AG04450 (cell line): Measurements from ENCODE around the gene AGO4. TPM values are rescaled to one million over a fixed set of nuclear protein-coding genes. Genes with fewer than 3 reads are reported as not detected.

Source experiments
- CTCF ChIA-PET: fragments of 300-600, 350-600 bp; formaldehyde crosslinking; extraction: SDS; loops from one replicate; lab custom pipeline; 2022; ENCODE audit warnings: antibody characterized with exemption, inconsistent platforms; lab: Charles Lee
- POLR2A ChIA-PET: fragments of 350-600 bp; formaldehyde crosslinking; extraction: SDS; loops from one replicate; lab custom pipeline; 2021; ENCODE audit warnings: antibody characterized with exemption, inconsistent platforms; lab: Yijun Ruan, JAX
- DNase-seq: peaks from one replicate; pipeline ENCODE4 v3.0.0-alpha.2; 2011; ENCODE audit warnings: low read depth, low spot score
- H3K27ac ChIP-seq: one replicate; pipeline ENCODE4 v1.5.1; 2012; ENCODE audit warnings: low read depth, low read length, control low read depth
- H3K27me3 ChIP-seq: one replicate; pipeline ENCODE4 v1.6.0; 2012; ENCODE audit warnings: low read length; ENCODE audit not compliant: control insufficient read depth, insufficient read depth
- H3K4me3 ChIP-seq: 2 replicates; pipeline ENCODE4 v1.5.1; 2011; ENCODE audit warnings: mild to moderate bottlenecking, low read depth, low read length, control low read depth
- H3K9me3 ChIP-seq: 2 replicates; pipeline ENCODE4 v1.5.1; 2012; ENCODE audit warnings: low read length; ENCODE audit not compliant: control insufficient read depth, insufficient read depth
- polyA plus RNA-seq: library from polyadenylated mRNA; depleted of rRNA; stranded (reverse); fragments of >200 nt; gene quantifications from 2 replicates; pipeline ENCODE4 v1.2.3, GENCODE V29; 2011
- TF ChIP-seq, protein P1 (sequence below): IDR thresholded peaks from 2 replicates; pipeline ENCODE4 v1.5.1; 2011; ENCODE audit warnings: low read depth, low read length, control low read depth, inconsistent platforms

AGO4 gene
- polyA plus RNA-seq, 1 experiment: 9.1 TPM

DNA sequence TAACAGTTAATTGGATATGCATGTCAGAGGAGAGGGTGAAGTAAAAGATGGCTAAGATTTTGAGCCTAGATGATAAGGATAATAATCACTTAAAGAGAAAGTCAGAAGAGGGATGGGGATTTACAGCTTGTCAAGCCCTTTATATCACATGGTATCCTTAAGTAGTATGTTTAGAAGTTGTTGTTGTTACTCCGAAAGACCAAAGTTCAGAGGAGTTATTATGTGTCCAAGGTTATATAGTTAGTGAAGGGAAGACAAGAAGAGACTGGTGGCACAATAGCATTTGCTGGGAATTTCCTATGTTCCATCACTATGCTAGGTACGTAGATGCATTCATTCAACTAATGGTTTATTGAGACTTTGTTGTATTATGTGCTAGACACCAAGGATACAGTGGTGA is 44.4 kb downstream of the AGO4 start:
- no peaks in the 10 kb centered on the region for H3K9me3 ChIP-seq
- no peak overlapping the region for H3K4me3 ChIP-seq
- no peaks in the 10 kb centered on the region for H3K27me3 ChIP-seq
- TF ChIP-seq, protein P1, sequence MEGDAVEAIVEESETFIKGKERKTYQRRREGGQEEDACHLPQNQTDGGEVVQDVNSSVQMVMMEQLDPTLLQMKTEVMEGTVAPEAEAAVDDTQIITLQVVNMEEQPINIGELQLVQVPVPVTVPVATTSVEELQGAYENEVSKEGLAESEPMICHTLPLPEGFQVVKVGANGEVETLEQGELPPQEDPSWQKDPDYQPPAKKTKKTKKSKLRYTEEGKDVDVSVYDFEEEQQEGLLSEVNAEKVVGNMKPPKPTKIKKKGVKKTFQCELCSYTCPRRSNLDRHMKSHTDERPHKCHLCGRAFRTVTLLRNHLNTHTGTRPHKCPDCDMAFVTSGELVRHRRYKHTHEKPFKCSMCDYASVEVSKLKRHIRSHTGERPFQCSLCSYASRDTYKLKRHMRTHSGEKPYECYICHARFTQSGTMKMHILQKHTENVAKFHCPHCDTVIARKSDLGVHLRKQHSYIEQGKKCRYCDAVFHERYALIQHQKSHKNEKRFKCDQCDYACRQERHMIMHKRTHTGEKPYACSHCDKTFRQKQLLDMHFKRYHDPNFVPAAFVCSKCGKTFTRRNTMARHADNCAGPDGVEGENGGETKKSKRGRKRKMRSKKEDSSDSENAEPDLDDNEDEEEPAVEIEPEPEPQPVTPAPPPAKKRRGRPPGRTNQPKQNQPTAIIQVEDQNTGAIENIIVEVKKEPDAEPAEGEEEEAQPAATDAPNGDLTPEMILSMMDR: no peak
- DNase-seq: no peak
- CTCF ChIA-PET: interaction anchor here (2.2 kb wide), 1 partner anchor 31 kb away, joined by 13 read pairs; the partner anchor contains the start of gene AGO1
- POLR2A ChIA-PET: no interaction called here
- no peak overlapping the region for H3K27ac ChIP-seq

DNA sequence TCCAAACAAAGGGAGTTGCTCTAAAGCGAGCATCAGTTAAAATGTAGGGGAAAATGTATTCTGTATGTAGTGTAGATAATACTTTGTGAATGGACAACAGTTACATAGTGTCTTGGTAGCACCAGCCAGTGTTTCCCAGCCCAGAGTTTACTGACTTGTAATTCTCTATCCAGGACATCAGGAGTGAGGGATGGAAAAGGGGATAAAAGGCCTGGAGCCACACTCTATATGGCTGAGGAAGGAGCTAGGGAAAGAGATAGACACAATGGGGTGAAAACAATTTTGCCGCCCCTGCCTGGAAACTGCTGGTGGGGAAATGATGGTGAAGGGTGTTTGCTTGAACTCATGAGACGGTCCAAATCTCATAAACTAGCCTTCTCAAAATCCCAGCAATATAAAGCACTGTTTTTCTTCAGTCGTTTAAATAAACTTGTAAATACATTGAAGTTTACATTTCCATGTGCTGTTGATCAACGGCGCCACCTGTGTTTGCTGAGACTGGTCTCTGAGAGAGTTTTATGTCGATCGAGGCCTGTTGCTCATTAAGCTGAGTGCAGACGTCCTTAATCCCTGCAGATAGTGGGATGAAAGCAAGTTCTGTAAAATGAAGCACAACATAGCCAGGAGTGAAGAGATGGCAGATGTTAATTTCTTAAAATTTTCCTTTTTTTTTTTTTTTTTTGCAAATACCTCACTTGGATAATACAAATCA is 47.3 kb downstream of the AGO4 start:
- no peak overlapping the region for H3K27ac ChIP-seq
- ChIA-PET POLR2A (no interaction called here), CTCF (interaction anchor here (0.8 kb wide), 1 partner anchor 28 kb away, joined by 5 read pairs; the partner anchor contains the start of gene AGO1)
- H3K27me3 ChIP-seq: no peaks in the 10 kb centered on the region
- DNase-seq: no peak
- no peaks in the 10 kb centered on the region for H3K9me3 ChIP-seq
- no peak overlapping the region for H3K4me3 ChIP-seq
- TF ChIP-seq, protein P1: no peak

DNA sequence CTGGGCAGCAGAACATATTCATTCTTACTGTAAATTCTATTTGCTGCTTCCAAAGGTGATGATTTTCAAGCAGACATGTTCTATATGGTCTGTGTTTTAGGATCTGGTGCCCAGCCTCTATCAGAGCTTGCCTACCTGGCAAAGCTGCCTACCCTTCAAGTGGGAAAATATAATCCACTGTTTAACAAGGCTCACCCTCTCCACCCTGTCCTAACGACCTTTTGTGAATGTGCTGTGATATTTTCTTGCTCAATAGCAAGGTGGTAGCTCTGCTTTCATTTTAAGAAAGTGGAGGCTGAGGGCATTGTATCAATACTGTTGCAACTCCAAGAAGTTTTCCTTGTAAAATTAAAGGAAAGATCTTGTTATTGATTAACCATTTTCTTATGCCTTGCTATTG is 49.1 kb downstream of the AGO4 start:
- ChIA-PET CTCF (interaction anchor here (0.6 kb wide), 1 partner anchor 294 kb away, joined by 3 read pairs; no protein-coding TSS in a partner anchor), POLR2A (no interaction called here)
- TF ChIP-seq, protein P1: no peak
- no peaks in the 10 kb centered on the region for H3K27me3 ChIP-seq
- H3K27ac ChIP-seq: no peak overlapping the region
- H3K9me3 ChIP-seq: no peaks in the 10 kb centered on the region
- no peak for DNase-seq
- H3K4me3 ChIP-seq: no peak overlapping the region

- no peak for DNase-seq
- Histone ChIP-seq H3K4me3 (no peak overlapping the region), H3K27me3 (no peaks in the 10 kb centered on the region), H3K27ac (no peak overlapping the region), H3K9me3 (no peaks in the 10 kb centered on the region)
- ChIA-PET POLR2A (no interaction called here), CTCF (interaction anchor here (0.6 to 1.2 kb wide), 3 partner anchors 17 to 176 kb away, joined by 3 to 5 read pairs (median 4); partner anchors contain the start of gene AGO1)
- TF ChIP-seq, protein P1: peak; percentile 18; the same call in 1 of the 2 replicates
Observed at GRCh38 chr1:35857830-35858229, 50.0 kb downstream of the AGO4 start.

DNA sequence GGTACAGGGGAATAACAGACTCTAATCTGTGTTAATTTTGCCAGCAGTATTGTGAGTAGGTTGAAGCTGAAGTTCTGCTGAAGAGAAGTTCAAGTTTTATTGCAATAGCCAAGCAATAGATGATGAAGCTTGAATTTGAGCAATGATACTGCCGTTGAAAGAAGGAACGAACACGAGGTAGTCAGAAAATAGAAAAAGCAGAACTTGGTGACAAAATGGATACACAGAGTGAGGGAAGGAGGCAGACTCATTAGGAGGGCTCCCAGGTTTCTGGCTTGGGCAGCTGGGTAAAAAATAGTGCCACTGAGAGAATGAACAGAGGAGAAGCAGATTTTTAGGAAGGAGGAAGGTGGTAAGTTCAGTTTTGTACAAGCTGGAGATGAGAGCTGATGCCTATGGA is 52.9 kb downstream of the AGO4 start:
- TF ChIP-seq, protein P1: no peak
- Histone ChIP-seq H3K4me3 (no peak overlapping the region), H3K27me3 (no peaks in the 10 kb centered on the region), H3K27ac (no peak overlapping the region), H3K9me3 (no peaks in the 10 kb centered on the region)
- no peak for DNase-seq
- ChIA-PET CTCF (interaction anchor here (0.6 kb wide), 1 partner anchor 281 kb away, joined by 4 read pairs; no protein-coding TSS in a partner anchor), POLR2A (no interaction called here)
